NCI-H526 (cell line): ENCODE results near the gene SYNGR4.

ENCODE experiments used
- DNase-seq, 2 experiments: peaks; one replicate each; lab custom pipeline; 2025; lab: John Stamatoyannopoulos, UW

The SYNGR4 gene

DNA sequence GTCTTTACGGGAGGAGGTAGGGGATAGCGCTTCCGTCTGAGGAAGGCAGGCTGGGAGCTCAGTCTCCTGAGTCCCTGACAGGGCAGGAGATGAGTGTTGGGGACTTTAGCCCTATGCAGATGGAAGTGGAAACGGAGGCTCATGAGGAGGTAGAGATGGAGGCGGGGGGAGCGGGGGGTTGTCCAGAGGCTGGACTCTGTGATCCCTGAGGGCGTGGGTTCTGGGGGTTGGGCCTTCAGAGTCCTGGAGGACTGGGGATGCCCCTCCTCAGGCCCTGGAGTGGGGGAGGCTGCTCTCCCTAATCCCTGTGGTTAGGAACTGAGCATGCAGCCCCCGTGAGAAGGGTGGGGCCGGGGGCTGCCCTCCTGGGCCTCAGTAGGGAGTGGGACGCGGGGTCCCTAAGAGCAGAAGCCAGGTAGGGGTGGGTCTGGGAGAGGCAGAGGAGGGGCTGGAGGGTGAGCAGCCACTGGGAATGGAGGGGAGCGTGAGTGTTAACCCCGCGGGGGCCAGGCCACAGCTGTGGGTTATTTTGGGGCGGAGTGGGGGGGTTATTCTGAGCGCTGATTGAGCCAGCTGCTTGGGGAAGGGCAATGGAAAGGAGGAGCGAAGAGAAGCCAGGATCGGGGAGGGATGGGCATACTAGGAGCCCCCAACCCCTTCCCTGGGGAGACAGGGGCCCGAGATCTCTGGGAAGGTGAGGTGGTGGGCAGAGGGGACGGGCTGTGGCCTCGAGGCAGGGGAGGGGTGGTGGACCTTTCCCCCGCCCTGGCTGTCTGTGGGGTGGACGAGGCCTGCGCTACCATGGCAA lies 32.1 kb downstream of the SYNGR4 start:
- DNase-seq: peak in 1 of 2 experiments; percentile 25

GRCh38 chr19:48396824-48397176 lies 32.6 kb downstream of the SYNGR4 start:
- no peak for DNase-seq

- no peak for DNase-seq
Observed at GRCh38 chr19:48397263-48398101, 33.3 kb downstream of the SYNGR4 start.

- no peak for DNase-seq
Observed at GRCh38 chr19:48398102-48398374, 33.9 kb downstream of the SYNGR4 start.

- DNase-seq: peak; percentile 75 to 94
Observed at GRCh38 chr19:48398375-48399235, 34.4 kb downstream of the SYNGR4 start.

- DNase-seq: peak; percentile 72 to 87
Observed at GRCh38 chr19:48400018-48400742, 36.0 kb downstream of the SYNGR4 start.

DNA sequence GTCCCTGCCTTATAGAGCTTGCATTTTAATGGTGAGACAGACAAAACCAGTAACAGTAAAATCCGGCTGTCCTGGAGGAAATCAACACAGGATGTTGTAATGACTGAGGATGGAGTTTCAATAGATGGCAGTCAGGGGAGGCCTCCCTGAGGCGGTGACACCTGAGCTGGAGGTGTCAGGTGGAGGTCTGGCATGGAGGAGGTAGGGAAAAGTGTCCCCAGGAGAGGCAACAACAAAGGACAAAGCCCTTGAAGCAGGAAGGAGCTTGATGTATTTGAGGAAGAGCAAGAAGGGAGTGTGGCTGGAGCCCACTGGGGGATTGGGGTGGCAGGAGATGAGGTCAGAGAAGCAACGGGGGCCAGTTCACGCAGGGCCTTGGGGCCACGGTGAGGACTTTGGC lies 37.1 kb downstream of the SYNGR4 start:
- no peak for DNase-seq

- peak; percentile 53 to 75 for DNase-seq
Observed at GRCh38 chr19:48403606-48404005, 39.4 kb downstream of the SYNGR4 start.

DNA sequence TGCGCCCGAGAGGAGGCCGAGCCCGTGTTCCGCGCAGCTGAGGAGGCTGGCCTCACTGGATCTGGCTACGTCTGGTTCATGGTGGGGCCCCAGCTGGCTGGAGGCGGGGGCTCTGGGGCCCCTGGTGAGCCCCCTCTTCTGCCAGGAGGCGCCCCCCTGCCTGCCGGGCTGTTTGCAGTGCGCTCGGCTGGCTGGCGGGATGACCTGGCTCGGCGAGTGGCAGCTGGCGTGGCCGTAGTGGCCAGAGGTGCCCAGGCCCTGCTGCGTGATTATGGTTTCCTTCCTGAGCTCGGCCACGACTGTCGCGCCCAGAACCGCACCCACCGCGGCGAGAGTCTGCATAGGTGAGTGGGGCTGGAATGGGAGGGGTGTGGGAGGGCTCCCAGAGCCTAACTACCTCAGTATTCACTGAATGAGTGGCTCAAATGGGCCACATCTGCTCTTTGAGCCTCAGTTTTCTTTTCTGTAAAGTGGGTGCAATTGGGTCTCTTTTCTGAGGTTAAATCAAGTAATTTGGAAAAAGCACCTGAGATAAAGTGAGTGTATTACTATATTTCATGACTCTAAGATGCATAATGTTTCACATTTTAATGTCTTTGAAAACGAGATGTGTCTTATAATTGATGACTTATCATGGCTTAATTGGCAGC lies 41.0 kb downstream of the SYNGR4 start:
- no peak for DNase-seq

GRCh38 chr19:48405850-48406249 lies 41.7 kb downstream of the SYNGR4 start:
- no peak for DNase-seq

DNA sequence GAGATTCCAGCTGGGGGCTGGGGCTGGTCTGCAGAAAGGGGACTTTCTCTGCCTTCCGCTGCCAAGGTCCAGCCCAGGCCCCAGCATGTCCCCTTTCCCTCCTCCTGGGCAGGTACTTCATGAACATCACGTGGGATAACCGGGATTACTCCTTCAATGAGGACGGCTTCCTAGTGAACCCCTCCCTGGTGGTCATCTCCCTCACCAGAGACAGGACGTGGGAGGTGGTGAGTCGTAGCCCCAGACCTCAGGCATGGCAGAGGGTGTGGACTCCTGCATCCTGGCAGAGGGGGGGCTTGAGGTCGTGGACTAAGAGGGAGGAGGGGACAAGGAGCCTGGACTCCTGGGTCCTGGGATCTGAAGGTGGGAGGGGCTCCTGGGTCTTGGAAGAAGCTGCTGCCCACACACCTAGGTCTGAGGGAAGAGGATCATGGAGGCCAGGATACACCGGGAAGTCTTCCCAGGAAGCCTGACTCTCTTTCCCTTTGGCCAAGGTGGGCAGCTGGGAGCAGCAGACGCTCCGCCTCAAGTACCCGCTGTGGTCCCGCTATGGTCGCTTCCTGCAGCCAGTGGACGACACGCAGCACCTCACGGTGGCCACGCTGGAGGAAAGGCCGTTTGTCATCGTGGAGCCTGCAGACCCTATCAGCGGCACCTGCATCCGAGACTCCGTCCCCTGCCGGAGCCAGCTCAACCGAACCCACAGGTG lies 49.9 kb downstream of the SYNGR4 start:
- peak in 1 of 2 experiments; percentile 36 for DNase-seq

DNA sequence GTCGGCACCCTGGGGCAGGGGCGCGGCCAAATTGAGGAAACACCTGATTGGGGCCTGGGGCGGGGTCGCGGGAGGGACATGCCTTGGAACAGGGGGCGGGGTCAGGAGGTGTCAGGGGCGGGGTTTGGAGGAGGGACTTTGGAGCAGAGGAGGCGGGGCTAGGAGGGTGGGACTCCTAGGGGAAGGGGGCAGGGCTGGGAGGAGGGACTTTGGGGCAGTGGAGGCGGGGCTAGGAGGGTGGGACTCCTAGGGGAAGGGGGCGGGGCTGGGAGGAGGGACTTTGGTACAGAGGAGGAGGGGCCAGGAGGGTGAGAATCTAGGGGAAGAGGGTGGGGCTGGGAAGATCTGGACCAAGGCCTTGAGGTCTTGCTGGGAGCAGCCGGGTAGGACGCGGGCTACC lies 51.2 kb downstream of the SYNGR4 start:
- DNase-seq: peak; percentile 60 to 96

GRCh38 chr19:48415806-48416221 lies 51.6 kb downstream of the SYNGR4 start:
- no peak for DNase-seq

DNA sequence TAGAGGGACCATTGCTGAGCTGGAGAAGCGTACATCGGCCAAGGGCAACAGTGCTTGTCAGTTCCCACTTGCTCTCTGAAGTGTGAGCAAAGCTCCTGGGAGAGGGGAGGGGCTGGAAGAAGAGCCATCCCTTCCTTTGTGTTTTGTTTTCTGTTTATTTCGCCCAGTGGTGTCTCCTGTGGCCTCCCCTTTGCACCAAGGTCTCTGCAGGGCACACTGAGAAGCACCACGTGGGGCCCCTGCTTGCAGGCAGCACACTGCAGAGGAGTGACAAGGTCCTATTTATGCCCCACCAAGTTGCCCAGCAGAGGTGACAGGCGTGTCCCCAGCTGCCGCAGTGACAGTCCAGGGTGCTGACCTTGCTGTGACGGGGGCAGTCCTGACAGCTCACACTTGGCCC lies 53.3 kb downstream of the SYNGR4 start:
- DNase-seq: no peak

GRCh38 chr19:48418317-48419064 lies 54.3 kb downstream of the SYNGR4 start:
- DNase-seq: no peak

GRCh38 chr19:48419158-48419920 lies 55.2 kb downstream of the SYNGR4 start:
- peak in 1 of 2 experiments; percentile 57 for DNase-seq

- DNase-seq: no peak
Observed at GRCh38 chr19:48421548-48421947, 57.4 kb downstream of the SYNGR4 start.

- no peak for DNase-seq
Observed at GRCh38 chr19:48424694-48425219, 60.6 kb downstream of the SYNGR4 start.
